PC-9 (cell line): ENCODE results near the gene TBC1D16. TPM values are rescaled to one million over a fixed set of nuclear protein-coding genes. Genes with fewer than 3 reads are reported as not detected.

Source experiments
- BruUV-seq: library from RNA; stranded (reverse); fragments of 400-500 nt; replicated peaks from 2 replicates; lab custom pipeline; 2021; lab: Mats Ljungman, UMichigan
- CTCF ChIA-PET: fragments of 300-600 bp; sonication (Branson Sonifier 250); formaldehyde crosslinking; loops from one replicate; lab custom pipeline; 2022; ENCODE audit warnings: antibody characterized with exemption; lab: Charles Lee
- POLR2A ChIA-PET: fragments of 300-600 bp; sonication (Branson Sonifier 250); formaldehyde crosslinking; loops from one replicate; lab custom pipeline; 2022; ENCODE audit warnings: antibody characterized with exemption; ENCODE audit not compliant: unreplicated experiment; lab: Charles Lee
- DNase-seq, 2 experiments: peaks; one replicate each; pipeline versions ENCODE4 v3.0.0 to v3.0.0-alpha.2; 2015 to 2022; ENCODE audit warnings: mixed read lengths in 1 of 2
- H2AFZ ChIP-seq: fragments of 200-600 bp; sonication (generic); 2 replicates; pipeline ENCODE4 v1.8.1; 2017; ENCODE audit warnings: antibody characterized with exemption
- H3F3A ChIP-seq: fragments of 200-600 bp; sonication (generic); 2 replicates; pipeline ENCODE4 v1.8.1; 2017; ENCODE audit warnings: antibody characterized with exemption, mild to moderate bottlenecking, low read depth; ENCODE audit not compliant: insufficient read depth
- H3K27ac ChIP-seq: fragments of 200-600 bp; sonication (generic); 2 replicates; pipeline ENCODE4 v1.6.1; 2016; ENCODE audit warnings: mixed run types
- H3K27me3 ChIP-seq: fragments of 200-600 bp; sonication (generic); 2 replicates; pipeline ENCODE4 v1.6.1; 2016; ENCODE audit warnings: low read depth, mixed run types; ENCODE audit not compliant: insufficient read depth
- H3K36me3 ChIP-seq: fragments of 200-600 bp; sonication (generic); 2 replicates; pipeline ENCODE4 v1.6.1; 2016; ENCODE audit warnings: low read depth, mixed run types
- H3K4me1 ChIP-seq: fragments of 200-600 bp; sonication (generic); replicated peaks from 2 replicates; pipeline ENCODE4 v1.6.1; 2016; ENCODE audit warnings: mixed run types; ENCODE audit not compliant: insufficient read depth
- H3K4me2 ChIP-seq: fragments of 200-600 bp; sonication (generic); 2 replicates; pipeline ENCODE4 v1.6.1; 2017; ENCODE audit warnings: mixed run types
- H3K4me3 ChIP-seq: fragments of 200-600 bp; sonication (generic); 2 replicates; pipeline ENCODE4 v1.6.1; 2016; ENCODE audit warnings: mixed run types
- H3K79me2 ChIP-seq: fragments of 200-600 bp; sonication (generic); 2 replicates; pipeline ENCODE4 v1.6.1; 2017; ENCODE audit warnings: low read depth, mixed run types
- H3K9me2 ChIP-seq: fragments of 200-600 bp; sonication (generic); 2 replicates; pipeline ENCODE4 v1.8.1; 2017; ENCODE audit warnings: mild to moderate bottlenecking; ENCODE audit not compliant: insufficient read depth
- H3K9me3 ChIP-seq: fragments of 200-600 bp; sonication (generic); 2 replicates; pipeline ENCODE4 v1.8.1; 2016; ENCODE audit warnings: low read depth; ENCODE audit not compliant: insufficient read depth
- H4K20me1 ChIP-seq: fragments of 200-600 bp; sonication (generic); 2 replicates; pipeline ENCODE4 v1.8.1; 2017; ENCODE audit not compliant: insufficient read depth
- CTCF ChIP-seq: fragments of 200-600 bp; sonication (generic); conservative IDR thresholded peaks from 2 replicates; pipeline ENCODE4 v1.6.1; 2017; ENCODE audit warnings: mixed run types, antibody characterized with exemption, mild to moderate bottlenecking, moderate library complexity
- EZH2 ChIP-seq: fragments of 200-600 bp; sonication (generic); IDR thresholded peaks from 2 replicates; pipeline ENCODE4 v1.8.0; 2017; ENCODE audit warnings: antibody characterized with exemption, low read depth
- intact Hi-C: fragments of 100-400 bp; cut with micrococcal nuclease; formaldehyde crosslinking; loops from one replicate; pipeline ENCODE4 v1.10.0; 2022; ENCODE audit not compliant: unreplicated experiment
- total RNA-seq: library from RNA; stranded (reverse); gene quantifications from 2 replicates; pipeline ENCODE4 v1.2.3, GENCODE V29; 2021

TBC1D16 gene
- total RNA-seq, 1 experiment from 2014 or later: 41.7 TPM

DNA sequence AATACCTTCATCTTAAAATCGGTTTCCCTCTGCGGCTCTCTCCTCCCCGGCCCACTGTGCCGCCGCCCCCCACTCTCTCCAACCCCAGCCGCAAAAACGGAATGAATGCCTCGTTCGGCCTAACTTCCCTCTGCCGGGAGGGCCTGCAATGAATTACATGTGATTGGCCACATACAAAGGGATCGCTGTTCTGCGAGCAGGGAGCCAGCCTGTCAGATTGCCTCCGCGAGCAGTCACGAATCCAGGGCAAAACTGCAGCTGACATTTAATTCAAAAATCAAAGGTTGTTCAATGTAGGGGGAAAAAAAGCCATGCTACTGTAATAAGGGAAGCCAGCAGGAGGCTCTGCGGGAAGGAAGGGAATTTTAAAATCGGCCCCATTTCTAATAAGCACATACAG, 84.9 kb downstream of the TBC1D16 start:
- POLR2A ChIA-PET: no interaction called here
- H3K27me3 ChIP-seq: no peaks in the 10 kb centered on the region
- no peaks in the 10 kb centered on the region for H3F3A ChIP-seq
- no peak overlapping the region for H3K4me2 ChIP-seq
- no peak overlapping the region for H3K27ac ChIP-seq
- DNase-seq: no peak
- H3K9me3 ChIP-seq: no peaks in the 10 kb centered on the region
- H3K4me1 ChIP-seq: no peaks in the 10 kb centered on the region
- no peaks in the 10 kb centered on the region for H3K9me2 ChIP-seq
- no peaks in the 10 kb centered on the region for H4K20me1 ChIP-seq
- no peaks in the 10 kb centered on the region for H3K36me3 ChIP-seq
- H3K79me2 ChIP-seq: no peaks in the 10 kb centered on the region
- no TSS peak for BruUV-seq
- intact Hi-C loops: no loop called here
- CTCF ChIA-PET: no interaction called here
- no peak overlapping the region for H2AFZ ChIP-seq
- no peak overlapping the region for H3K4me3 ChIP-seq
- TF ChIP-seq EZH2: no peak
- TF ChIP-seq CTCF: no peak

DNA sequence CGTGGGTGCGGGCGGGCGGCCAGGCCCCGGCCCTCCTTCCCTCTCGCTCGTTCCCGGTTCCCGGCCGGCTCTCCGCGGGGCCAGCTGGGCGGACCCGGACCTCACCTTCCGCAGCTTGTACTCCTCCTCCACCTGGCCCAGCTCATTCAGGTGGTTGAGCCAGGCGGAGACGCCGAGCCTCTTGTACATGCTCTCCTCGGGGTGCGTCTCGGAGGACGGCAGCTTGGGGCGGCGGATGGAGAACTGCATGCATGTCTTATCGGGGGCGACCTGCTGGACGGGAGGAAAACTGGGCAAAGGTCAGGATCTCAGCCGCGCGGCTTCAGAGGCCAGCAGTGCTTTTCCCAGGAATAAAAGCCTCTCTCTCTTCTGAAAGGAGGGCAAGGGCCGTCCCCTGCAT, 85.4 kb downstream of the TBC1D16 start:
- Histone ChIP-seq H3K9me3 (no peaks in the 10 kb centered on the region), H3K4me1 (no peaks in the 10 kb centered on the region), H3K27ac (no peak overlapping the region), H3K27me3 (no peaks in the 10 kb centered on the region), H3K36me3 (no peaks in the 10 kb centered on the region), H3K9me2 (no peaks in the 10 kb centered on the region), H3K4me2 (no peak overlapping the region), H4K20me1 (no peaks in the 10 kb centered on the region), H3F3A (no peaks in the 10 kb centered on the region), H3K79me2 (no peaks in the 10 kb centered on the region), H3K4me3 (no peak overlapping the region), H2AFZ (no peak overlapping the region)
- no peak for TF ChIP-seq CTCF
- no peak for TF ChIP-seq EZH2
- ChIA-PET CTCF (no interaction called here), POLR2A (no interaction called here)
- intact Hi-C loops: no loop called here
- no TSS peak for BruUV-seq
- no peak for DNase-seq

DNA sequence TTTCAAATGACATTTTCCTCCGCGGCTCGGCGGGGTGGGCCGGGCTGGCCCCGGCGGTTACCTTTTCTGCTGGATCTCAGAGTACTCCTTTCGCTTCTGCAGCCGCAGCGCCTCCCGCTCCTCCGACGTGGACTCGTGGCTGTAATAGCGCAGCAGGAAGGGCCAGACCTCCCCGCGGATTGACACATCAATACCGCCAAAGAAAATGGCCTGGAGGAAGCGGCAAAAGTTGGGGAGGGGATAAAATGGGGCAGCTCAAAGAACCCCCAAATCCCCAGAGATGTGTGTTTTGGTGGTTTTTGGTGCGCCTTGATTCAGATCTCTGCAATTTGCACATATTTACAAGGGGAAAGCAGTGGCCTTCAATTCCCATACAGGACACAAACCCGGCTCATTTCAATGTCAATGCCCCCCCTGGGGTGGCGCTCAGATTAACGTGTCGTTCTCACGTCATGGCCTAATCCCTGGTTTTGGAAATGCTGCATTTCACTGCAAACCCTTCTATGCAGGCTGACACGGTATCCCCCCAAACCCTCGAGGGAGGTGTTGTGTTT, 85.9 kb downstream of the TBC1D16 start:
- Histone ChIP-seq H2AFZ (no peak overlapping the region), H3K36me3 (no peaks in the 10 kb centered on the region), H3K27ac (no peak overlapping the region), H3F3A (no peaks in the 10 kb centered on the region), H3K4me1 (no peaks in the 10 kb centered on the region), H4K20me1 (no peaks in the 10 kb centered on the region), H3K4me2 (no peak overlapping the region), H3K79me2 (no peaks in the 10 kb centered on the region), H3K4me3 (no peak overlapping the region), H3K9me3 (no peaks in the 10 kb centered on the region), H3K27me3 (no peaks in the 10 kb centered on the region), H3K9me2 (no peaks in the 10 kb centered on the region)
- no TSS peak for BruUV-seq
- no peak for TF ChIP-seq EZH2
- no peak for TF ChIP-seq CTCF
- no peak for DNase-seq
- intact Hi-C loops: no loop called here
- POLR2A ChIA-PET: no interaction called here
- CTCF ChIA-PET: no interaction called here
